HepG2 (cell line): ENCODE measurements around the gene NRN1L. TPM values are rescaled to one million over a fixed set of nuclear protein-coding genes. Genes with fewer than 3 reads are reported as not detected.

Experiments
- BCL3 ChIP-seq: sonication (generic); formaldehyde crosslinking; IDR thresholded peaks from 2 replicates; pipeline ENCODE4 v1.5.1; 2020; ENCODE audit warnings: mild to moderate bottlenecking, missing genetic modification reagents, moderate library complexity
- ELK4 ChIP-seq: sonication (generic); formaldehyde crosslinking; IDR thresholded peaks from 2 replicates; pipeline ENCODE4 v1.9.0; 2021; ENCODE audit warnings: missing genetic modification reagents, borderline replicate concordance
- FOXK1 ChIP-seq: sonication (generic); formaldehyde crosslinking; IDR thresholded peaks from 2 replicates; pipeline ENCODE4 v1.4.0; 2020; ENCODE audit warnings: low read depth, missing genetic modification reagents, borderline replicate concordance
- RORA ChIP-seq: sonication (generic); formaldehyde crosslinking; IDR thresholded peaks from 2 replicates; pipeline ENCODE4 v1.5.0; 2020; ENCODE audit warnings: mild to moderate bottlenecking, missing genetic modification reagents, moderate library complexity
- SMC3 ChIP-seq: IDR thresholded peaks from 2 replicates; pipeline ENCODE4 v1.6.1; 2011; ENCODE audit warnings: low read length, improper control_type of control experiment
- SOX6 ChIP-seq, 2 experiments: fragments of 450-650 bp in 1 of 2; sonication (generic) in 1 of 2; formaldehyde crosslinking in 1 of 2; IDR thresholded peaks; 2 replicates each; pipeline versions ENCODE4 v1.4.0 to v1.6.1; 2017 to 2020; ENCODE audit warnings: antibody characterized with exemption in 1 of 2, mild to moderate bottlenecking in 1 of 2, missing genetic modification reagents in 1 of 2
- XRCC5 ChIP-seq: fragments of 200-400 bp; formaldehyde crosslinking; optimal IDR thresholded peaks from 2 replicates; pipeline ENCODE3; 2017; ENCODE audit warnings: mild to moderate bottlenecking, low read length
- ZBTB37 ChIP-seq: sonication (generic); formaldehyde crosslinking; IDR thresholded peaks from 2 replicates; pipeline ENCODE4 v1.4.0; 2020; ENCODE audit warnings: mild to moderate bottlenecking, missing genetic modification reagents
- ZNF260 ChIP-seq: sonication (generic); formaldehyde crosslinking; IDR thresholded peaks from 2 replicates; pipeline ENCODE4 v1.4.0; 2020; ENCODE audit warnings: missing genetic modification reagents, low read depth, mild to moderate bottlenecking, borderline replicate concordance
- ZNF362 ChIP-seq: sonication (generic); formaldehyde crosslinking; IDR thresholded peaks from 2 replicates; pipeline ENCODE4 v1.4.0; 2020; ENCODE audit warnings: missing genetic modification reagents, mild to moderate bottlenecking, borderline replicate concordance
- ZNF512B ChIP-seq: sonication (generic); formaldehyde crosslinking; IDR thresholded peaks from 2 replicates; pipeline ENCODE4 v1.5.1; 2020; ENCODE audit warnings: missing genetic modification reagents, mild to moderate bottlenecking, borderline replicate concordance
- ZNF577 ChIP-seq: sonication (generic); formaldehyde crosslinking; IDR thresholded peaks from 2 replicates; pipeline ENCODE4 v1.4.0; 2020; ENCODE audit warnings: mild to moderate bottlenecking, low read depth, missing genetic modification reagents, borderline replicate concordance
- ZNF597 ChIP-seq: sonication (generic); formaldehyde crosslinking; IDR thresholded peaks from 2 replicates; pipeline ENCODE4 v1.5.0; 2020; ENCODE audit warnings: missing genetic modification reagents
- ZNF605 ChIP-seq: sonication (generic); formaldehyde crosslinking; IDR thresholded peaks from 2 replicates; pipeline ENCODE4 v1.8.0; 2022; ENCODE audit warnings: mild to moderate bottlenecking, missing genetic modification reagents
- ZNF747 ChIP-seq: sonication (generic); formaldehyde crosslinking; IDR thresholded peaks from 2 replicates; pipeline ENCODE4 v1.8.1; 2023; ENCODE audit warnings: missing genetic modification reagents, mild to moderate bottlenecking, borderline replicate concordance
- polyA plus RNA-seq, 8 experiments: library from polyadenylated mRNA; depleted of rRNA in 3 of 8; stranded (reverse) in 7 of 8; unstranded in 1 of 8; fragments of >200 nt; fragmentation: Illumina TruSeq in 4 of 8; extraction: Trizol in 4 of 8; gene quantifications; 2 replicates each; pipeline versions ENCODE4 v1.2.1 to v1.2.3, GENCODE V29; 2011 to 2016; ENCODE audit warnings: low read depth in 4 of 8, missing spikeins in 1 of 8, mixed read lengths in 1 of 8; ENCODE audit not compliant: insufficient read depth in 1 of 8
- total RNA-seq, 5 experiments: library from RNA; depleted of rRNA; stranded (reverse); fragments of >200 nt; fragmentation: Illumina TruSeq; extraction: Trizol; gene quantifications; 2 replicates each; pipeline ENCODE4 v1.2.3, GENCODE V29; 2016; ENCODE audit warnings: low read depth in 1 of 5

The NRN1L gene
- total and polyA plus RNA-seq, 2 of the 13 experiments (the other 11 are each of a cell fraction or from before 2014, with no cell fraction given) = 0.53 to 1.2 TPM

- TF ChIP-seq ZNF512B = no peak
- TF ChIP-seq RORA (CRISPR knock-in tag) = no peak
- peak; percentile 48; the same call in 1 of the 2 replicates for TF ChIP-seq ZNF597 (CRISPR knock-in tag)
- peak; percentile 83; the same call in 1 of the 2 replicates for TF ChIP-seq FOXK1 (CRISPR knock-in tag)
- no peak; the same call in 1 of the 2 replicates for TF ChIP-seq SMC3
- TF ChIP-seq ZNF362 = peak; percentile 39; the same call in 1 of the 2 replicates
- peak; percentile 62 for TF ChIP-seq XRCC5
- TF ChIP-seq ZBTB37 (CRISPR knock-in tag) = no peak
- peak; percentile 77 for TF ChIP-seq ZNF605 (CRISPR knock-in tag)
- no peak for TF ChIP-seq ZNF260
- no peak for TF ChIP-seq SOX6 (IDR thresholded peaks at IDR 0.05)
- peak; percentile 30; the same call in 1 of the 2 replicates for TF ChIP-seq SOX6 (CRISPR knock-in tag; IDR thresholded peaks at IDR 0.05)
- TF ChIP-seq ZNF577 = 0 out of 2 replicates have a peak, but pooled peaks have one; percentile 59
- no peak; the same call in 1 of the 2 replicates for TF ChIP-seq ELK4 (CRISPR knock-in tag)
- peak; percentile 83 for TF ChIP-seq BCL3 (CRISPR knock-in tag)
- peak; percentile 54; the same call in 1 of the 2 replicates for TF ChIP-seq ZNF747 (CRISPR knock-in tag)
These were observed 8.4 kb downstream of the NRN1L start, which contains the start of gene PSKH1 (continued) for GRCh38 chr16:67892899-67893742.
